ENCODE results near the gene CASS4.

The CASS4 gene

GRCh38 chr20:56372850-56373249, 39.2 kb upstream of the CASS4 start:
- no peak for DNase-seq (ENCODE audit: low spot score)
- no peak for TF ChIP-seq CTCF (IDR thresholded peaks at IDR 0.05)
- no peak overlapping the region for H3K4me3 ChIP-seq
- H3K27ac ChIP-seq, result no peak overlapping the region

GRCh38 chr20:56373942-56374341, 38.1 kb upstream of the CASS4 start:
- Histone ChIP-seq H3K27ac (no peak overlapping the region), H3K4me3 (no peak overlapping the region)
- TF ChIP-seq CTCF (IDR thresholded peaks at IDR 0.05), result no peak
- no peak for DNase-seq (ENCODE audit: low spot score)

GRCh38 chr20:56376331-56376730, 35.7 kb upstream of the CASS4 start:
- no peak for DNase-seq (ENCODE audit: low spot score)
- no peak overlapping the region for H3K27ac ChIP-seq
- TF ChIP-seq CTCF (IDR thresholded peaks at IDR 0.05), result no peak
- no peak overlapping the region for H3K4me3 ChIP-seq

GRCh38 chr20:56378386-56378785, 33.7 kb upstream of the CASS4 start:
- no peak for TF ChIP-seq CTCF (IDR thresholded peaks at IDR 0.05)
- no peak for DNase-seq (ENCODE audit: low spot score)
- Histone ChIP-seq H3K4me3 (no peak overlapping the region), H3K27ac (no peak overlapping the region)

- no peak for DNase-seq (ENCODE audit: low spot score)
- Histone ChIP-seq H3K4me3 (no peak overlapping the region), H3K27ac (no peak overlapping the region)
- no peak for TF ChIP-seq CTCF (IDR thresholded peaks at IDR 0.05)
These were observed 31.7 kb upstream of the CASS4 start for GRCh38 chr20:56380375-56380774.

- TF ChIP-seq CTCF (IDR thresholded peaks at IDR 0.05), result no peak
- H3K4me3 ChIP-seq, result no peak overlapping the region
- H3K27ac ChIP-seq, result no peak overlapping the region
- no peak for DNase-seq (ENCODE audit: low spot score)
These were observed 30.6 kb upstream of the CASS4 start for GRCh38 chr20:56381501-56381900.

- no peak overlapping the region for H3K27ac ChIP-seq
- no peak for TF ChIP-seq CTCF (IDR thresholded peaks at IDR 0.05)
- no peak for DNase-seq (ENCODE audit: low spot score)
- no peak overlapping the region for H3K4me3 ChIP-seq
These were observed 29.4 kb upstream of the CASS4 start for GRCh38 chr20:56382696-56383095.
